ENCODE measurements around the gene LRP1B.

DNA sequence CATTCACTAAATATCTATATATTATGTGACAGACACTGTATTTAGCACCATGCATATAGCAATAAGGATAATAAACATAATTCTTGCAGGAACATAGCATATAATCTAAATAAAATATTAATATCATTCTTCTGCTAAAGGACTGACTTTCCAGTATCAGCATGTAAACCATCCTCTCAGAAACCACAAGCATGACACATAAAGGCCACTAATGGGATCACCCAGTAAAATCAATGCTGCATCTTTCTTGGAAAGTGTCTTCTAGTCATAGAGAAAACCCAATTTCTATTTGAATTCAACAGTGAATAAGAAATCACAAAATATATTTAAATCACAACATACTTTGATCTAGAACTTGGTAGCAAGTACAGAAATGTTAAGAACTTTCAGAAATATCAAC, 5.8 kb upstream of the LRP1B start:
- TF ChIP-seq, protein P1, sequence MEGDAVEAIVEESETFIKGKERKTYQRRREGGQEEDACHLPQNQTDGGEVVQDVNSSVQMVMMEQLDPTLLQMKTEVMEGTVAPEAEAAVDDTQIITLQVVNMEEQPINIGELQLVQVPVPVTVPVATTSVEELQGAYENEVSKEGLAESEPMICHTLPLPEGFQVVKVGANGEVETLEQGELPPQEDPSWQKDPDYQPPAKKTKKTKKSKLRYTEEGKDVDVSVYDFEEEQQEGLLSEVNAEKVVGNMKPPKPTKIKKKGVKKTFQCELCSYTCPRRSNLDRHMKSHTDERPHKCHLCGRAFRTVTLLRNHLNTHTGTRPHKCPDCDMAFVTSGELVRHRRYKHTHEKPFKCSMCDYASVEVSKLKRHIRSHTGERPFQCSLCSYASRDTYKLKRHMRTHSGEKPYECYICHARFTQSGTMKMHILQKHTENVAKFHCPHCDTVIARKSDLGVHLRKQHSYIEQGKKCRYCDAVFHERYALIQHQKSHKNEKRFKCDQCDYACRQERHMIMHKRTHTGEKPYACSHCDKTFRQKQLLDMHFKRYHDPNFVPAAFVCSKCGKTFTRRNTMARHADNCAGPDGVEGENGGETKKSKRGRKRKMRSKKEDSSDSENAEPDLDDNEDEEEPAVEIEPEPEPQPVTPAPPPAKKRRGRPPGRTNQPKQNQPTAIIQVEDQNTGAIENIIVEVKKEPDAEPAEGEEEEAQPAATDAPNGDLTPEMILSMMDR (IDR thresholded peaks at IDR 0.05): no peak
- TF ChIP-seq POLR2A (IDR thresholded peaks at IDR 0.05; ENCODE audit: low read depth) (no peak), EP300 (IDR thresholded peaks at IDR 0.05) (no peak)

Measured in esophagus muscularis mucosa (tissue), 4 donors.